T-helper 1 cell treated with Interleukin-12 subunit alpha and Interleukin-12 subunit beta and Interleukin-4 antibody, amounts not matched to agents 30 ng/mL and 1 ng/mL, for 36 hours (primary cell): ENCODE results near the gene RGS9. TPM values are rescaled to one million over a fixed set of nuclear protein-coding genes. Genes with fewer than 3 reads are reported as not detected.
"Not testable (repeated sequence)": the region's sequence is repeated elsewhere in the genome, so short reads cannot be mapped to it uniquely, and the experiment has no call there.

Source experiments
- intact Hi-C: fragments of 100-400 bp; cut with micrococcal nuclease; formaldehyde crosslinking; loops from one replicate; pipeline ENCODE4 v1.15.1; 2024
- total RNA-seq: library from RNA; stranded (reverse); gene quantifications from 2 replicates; pipeline ENCODE4 v1.2.3, GENCODE V29; 2022

Gene RGS9
- total RNA-seq, 1 donor from 2014 or later: 4.1 TPM

GRCh38 chr17:65198653-65199382, 61.6 kb downstream of the RGS9 start:
- intact Hi-C loops: loop anchor here (1.0 to 5.0 kb wide), 9 partner anchors 18 to 272 kb away; partner anchors contain the start of genes GNA13 and RGS9

DNA sequence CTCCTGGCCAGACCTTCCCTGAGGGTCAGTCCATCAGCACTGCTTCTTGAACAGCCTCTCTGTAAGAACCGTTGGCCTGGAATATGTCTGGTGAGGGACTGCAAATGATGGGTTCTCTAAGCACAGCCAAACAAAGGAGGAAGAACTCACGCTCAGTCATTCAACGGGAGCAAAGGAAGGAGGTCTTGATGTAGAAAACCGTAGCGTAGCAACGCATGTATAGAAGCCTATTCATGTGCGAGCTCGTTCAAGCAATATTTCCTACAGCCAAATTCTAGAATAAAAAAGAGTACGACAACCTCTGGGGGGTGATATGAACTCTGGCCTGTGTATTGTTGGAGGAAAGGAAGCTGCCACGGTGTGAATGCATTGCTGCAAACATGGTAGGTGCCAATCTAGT, 64.2 kb downstream of the RGS9 start:
- intact Hi-C loops: no loop called here

DNA sequence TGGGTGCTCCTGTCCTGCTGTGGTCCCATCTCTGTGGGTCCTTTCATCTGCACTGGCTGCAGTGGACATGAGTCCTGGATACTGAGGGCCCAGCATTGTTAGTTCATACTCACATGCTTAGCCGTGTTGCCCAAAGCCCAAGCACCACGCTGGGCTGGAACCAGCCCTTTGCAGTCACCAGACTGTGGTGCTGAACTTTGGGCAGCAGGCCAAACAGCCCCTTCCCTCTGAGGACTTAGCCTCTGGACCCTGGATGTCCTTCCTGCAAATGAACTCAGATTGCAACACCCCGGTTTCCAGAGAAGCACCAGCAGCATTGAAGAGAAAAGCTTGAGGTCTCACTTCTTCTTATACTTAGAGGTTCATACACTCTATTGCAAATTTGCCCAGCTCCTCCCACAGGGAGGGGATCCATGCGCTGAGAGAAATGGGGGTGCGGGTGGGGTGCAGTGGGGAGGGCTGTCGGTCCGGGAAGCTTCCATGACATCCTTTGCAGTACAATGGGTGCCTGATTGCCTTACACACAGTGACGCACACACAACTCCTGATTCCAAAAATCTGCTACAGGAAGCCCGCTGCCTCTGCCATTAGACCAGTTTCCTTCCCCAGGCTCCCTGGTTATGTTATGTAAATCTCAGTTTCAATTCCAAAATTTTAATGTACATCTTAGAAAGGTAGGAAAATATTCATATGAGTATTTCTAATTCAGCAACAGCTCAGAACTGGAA, 65.8 kb downstream of the RGS9 start:
- intact Hi-C loops: no loop called here

DNA sequence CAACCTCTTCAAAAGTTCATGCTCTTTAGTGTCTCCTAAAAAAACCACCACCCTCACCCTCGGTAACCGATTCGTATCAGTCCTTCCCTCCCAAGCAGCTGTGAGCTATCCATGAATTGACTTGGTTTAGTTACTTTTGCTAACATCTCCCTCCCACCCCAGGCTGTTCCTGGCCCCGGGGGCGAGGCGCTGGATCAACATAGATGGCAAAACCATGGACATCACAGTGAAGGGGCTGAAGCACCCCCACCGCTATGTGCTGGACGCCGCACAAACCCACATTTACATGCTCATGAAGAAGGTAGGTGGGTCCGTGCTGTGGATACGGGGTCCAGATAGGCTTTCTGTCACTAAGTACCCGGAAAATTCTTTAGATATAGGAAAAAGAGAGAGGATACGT, 66.8 kb downstream of the RGS9 start:
- intact Hi-C loops: no loop called here

DNA sequence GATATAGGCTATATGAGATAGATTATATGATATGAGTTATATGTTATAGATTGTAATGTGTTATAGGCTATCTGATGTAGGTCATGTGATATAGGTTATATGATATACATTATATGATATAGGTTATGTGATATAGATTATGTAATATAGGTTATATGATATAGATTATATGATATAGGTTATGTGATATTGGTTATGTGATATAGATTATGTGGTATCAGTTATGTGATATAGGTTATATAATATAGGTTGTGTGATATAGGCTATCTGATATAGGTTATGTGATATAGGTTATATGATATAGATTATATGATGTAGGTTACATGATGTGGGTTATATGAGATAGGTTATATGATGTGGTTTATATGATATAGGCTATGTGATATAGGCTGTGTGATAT, 68.5 kb downstream of the RGS9 start:
- intact Hi-C loops: no loop called here

DNA sequence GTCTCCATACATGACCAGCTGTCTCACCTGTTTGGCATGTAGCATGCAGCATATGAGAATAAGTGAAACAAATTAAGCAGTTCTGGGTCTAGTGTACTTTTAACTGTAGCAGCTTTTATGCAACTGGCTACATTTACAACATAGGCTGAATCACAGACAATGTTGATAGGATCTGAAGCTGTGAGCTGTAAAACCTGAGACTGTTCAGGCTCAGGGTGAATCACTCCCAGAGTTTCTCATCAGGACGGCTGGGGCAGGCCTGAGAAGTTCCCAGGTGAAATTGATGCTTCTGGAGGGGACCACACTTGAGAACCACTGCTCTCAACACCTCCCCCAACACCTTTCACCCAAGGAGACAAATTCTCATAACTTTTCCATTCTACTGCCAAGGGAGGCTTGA, 70.3 kb downstream of the RGS9 start:
- intact Hi-C loops: not testable (repeated sequence)

DNA sequence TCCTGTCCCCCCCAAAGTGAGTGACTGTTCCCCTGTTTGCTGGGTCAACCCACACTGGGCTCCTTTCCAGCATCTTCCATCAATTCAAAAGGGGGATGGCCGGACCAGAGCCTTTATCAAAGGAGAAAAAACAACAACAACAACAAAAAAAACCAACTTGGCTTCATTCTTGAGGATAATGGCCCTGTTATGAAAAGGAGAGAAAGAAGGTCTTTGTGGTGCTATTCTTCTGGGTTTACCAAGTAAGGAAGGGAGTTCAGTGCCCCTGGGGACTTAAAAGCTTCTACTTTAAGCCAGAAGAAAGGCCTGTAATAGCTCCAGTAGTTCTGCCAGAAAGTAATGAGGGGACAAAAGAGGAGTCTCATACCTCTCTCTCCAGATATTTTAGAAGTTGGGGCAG, 71.5 kb downstream of the RGS9 start:
- intact Hi-C loops: no loop called here

DNA sequence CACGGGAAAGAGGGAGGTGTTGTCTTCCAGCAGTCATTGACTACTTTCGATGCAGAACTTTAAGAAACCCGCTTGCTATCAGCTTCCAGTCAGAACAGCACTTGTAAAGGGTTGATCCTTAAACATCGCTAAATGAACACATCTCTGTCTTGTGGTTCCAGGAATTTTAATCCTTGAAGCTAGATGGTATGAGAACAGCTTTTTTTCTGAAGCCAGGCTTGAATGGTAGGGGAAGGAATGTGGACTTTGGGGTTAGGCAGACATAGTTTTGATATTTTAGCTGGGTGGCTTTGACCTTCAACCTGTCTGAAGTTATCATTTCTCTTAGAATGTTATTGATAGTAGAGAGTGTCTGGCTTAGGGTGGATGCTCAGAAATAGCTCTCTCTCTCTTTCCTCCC, 81.1 kb downstream of the RGS9 start:
- intact Hi-C loops: no loop called here

DNA sequence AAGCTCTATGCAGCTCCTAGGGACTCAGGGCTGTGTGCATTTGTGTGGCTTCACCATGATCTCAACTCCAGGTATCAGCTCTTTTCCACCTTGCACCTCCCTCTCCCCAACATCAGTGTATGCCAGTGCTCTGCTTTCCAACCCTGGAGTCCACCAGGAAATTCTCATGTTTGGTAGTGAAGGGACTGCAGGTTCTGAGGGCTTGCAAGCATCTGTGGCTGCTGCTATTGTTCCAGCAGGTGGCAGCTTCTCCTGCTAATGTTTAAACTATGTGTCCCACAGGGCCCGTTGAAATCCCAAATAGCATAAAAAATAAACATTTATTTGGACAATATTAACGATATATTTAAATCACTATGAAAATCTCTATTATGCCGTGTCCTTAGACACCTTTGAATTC, 82.0 kb downstream of the RGS9 start:
- intact Hi-C loops: no loop called here

GRCh38 chr17:65219707-65220106, 82.5 kb downstream of the RGS9 start:
- intact Hi-C loops: no loop called here

DNA sequence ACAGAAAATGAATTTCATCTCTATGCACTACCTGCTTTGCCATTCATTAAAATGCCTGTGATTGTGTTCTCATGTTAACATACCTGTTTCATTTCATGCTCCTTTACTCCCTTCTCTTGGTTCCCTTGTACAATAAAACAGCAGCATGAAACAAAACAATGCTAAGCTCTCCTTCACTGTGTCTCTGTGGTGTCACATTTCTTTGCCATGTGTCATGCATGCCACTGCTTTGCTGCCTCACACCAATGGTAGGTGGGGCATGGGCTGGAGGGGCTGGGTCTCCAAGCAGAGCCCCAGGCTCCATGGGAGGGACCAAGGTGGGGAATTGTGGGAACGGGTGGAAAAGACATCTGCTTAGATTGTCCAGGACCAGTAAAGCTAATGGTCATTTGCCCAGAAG, 83.6 kb downstream of the RGS9 start:
- intact Hi-C loops: no loop called here

GRCh38 chr17:65222214-65222738, 85.1 kb downstream of the RGS9 start:
- intact Hi-C loops: no loop called here

- intact Hi-C loops: no loop called here
These were observed 87.9 kb downstream of the RGS9 start for GRCh38 chr17:65225061-65225460.

DNA sequence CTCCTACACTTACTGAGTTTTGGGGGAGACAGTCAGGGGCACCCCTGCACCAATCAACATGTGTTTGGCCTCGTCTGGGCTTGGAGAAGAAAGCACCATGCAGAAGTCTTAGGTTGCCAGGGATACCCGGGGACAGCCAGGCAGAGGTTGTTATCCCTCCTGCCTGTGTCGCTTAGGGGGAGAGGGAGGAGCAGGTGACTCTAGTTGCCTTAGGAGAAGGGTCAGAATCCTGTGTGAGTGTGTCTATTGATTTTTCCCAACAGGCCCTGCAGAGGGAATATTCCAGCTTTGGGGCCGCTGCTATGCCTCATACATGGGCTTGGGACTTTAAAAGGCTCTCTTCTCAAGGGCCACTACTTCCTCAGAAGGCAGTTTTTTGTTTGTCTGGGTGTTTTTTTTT, 89.1 kb downstream of the RGS9 start:
- intact Hi-C loops: no loop called here

DNA sequence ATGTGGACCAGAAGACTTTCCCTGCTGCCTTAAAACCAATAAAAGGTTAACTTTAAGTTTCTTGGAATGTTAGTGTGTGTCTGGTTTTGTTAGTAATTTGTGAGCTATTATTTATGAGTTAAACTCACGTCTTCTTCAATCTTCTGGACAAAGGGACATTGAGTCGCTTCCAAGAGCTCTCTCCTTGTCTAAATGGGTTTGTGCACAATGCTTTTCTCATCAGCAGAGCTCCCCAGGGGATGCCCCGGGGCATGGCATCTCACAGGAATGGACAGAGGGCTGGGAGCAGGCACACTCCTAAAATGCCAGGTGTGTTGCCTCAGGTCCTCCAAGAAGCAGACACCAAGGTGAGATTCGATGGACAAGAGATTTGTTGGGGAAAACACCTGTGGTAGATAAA, 90.5 kb downstream of the RGS9 start:
- intact Hi-C loops: loop anchor here (2.0 kb wide), 1 partner anchor 37 kb away; no protein-coding TSS in a partner anchor

DNA sequence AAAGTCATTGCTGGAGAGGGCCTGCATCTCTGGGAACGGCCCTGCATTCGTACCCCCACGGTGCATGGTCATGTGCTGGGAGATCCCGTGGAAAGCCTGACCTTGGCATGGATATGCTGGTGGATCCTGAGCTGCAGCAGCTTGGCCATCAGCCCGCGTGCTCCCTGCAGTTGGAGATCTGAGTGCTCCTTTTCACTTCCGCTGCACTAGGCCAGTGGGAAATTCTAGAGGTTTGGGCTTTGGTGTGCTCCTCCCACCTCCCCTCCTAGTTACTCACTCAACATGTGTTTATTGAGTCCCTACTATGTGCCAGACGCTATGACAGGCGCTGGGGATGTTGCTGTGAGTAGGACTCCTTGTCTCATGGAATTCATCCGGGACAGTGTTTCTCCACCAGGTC, 91.1 kb downstream of the RGS9 start:
- intact Hi-C loops: loop anchor here (2.0 kb wide), 1 partner anchor 37 kb away; no protein-coding TSS in a partner anchor

DNA sequence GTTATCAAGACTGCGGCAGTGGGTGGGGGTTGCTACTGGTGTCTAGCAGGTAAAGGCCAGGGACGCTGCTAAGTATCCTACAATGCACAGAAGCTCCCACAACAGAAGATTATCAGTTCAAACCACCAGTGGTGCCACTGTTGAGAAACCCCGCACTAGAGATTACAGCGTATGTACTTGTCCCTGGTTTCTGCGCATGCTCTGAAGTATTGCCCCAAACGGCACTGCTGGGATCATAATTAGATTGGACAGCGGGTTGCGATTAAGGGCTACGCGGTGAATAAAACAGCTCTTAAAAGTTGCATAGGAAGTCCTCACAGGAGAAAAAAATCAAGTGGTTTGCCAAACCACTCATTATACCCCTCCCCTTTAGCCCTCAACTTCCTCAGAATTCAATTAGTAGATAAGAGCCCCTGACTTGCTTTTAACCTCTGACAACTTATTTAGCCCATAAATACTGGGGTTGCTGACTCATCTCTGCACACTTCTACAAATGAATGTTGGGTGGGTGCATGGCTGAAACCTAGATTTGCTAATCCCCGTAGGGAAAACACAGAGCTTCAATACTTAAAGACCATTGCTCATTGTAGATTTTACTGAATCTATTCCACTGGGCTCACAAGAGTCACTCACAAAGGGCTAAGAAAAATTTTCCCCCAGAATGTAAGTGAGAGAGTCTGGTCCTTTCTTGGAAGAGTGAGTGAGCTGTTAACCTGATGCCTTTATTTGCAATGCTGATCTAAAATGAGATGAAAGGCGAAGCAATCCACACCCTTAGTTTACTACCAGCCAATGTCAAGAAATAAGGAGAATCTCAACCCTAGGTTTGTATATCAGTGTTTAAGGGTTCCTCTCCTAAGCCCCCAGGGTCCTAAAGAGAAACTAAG, 91.8 kb downstream of the RGS9 start:
- intact Hi-C loops: loop anchor here (2.0 kb wide), 1 partner anchor 36 kb away; no protein-coding TSS in a partner anchor

GRCh38 chr17:65229621-65229995, 92.4 kb downstream of the RGS9 start:
- intact Hi-C loops: loop anchor here (2.0 kb wide), 1 partner anchor 35 kb away; no protein-coding TSS in a partner anchor

DNA sequence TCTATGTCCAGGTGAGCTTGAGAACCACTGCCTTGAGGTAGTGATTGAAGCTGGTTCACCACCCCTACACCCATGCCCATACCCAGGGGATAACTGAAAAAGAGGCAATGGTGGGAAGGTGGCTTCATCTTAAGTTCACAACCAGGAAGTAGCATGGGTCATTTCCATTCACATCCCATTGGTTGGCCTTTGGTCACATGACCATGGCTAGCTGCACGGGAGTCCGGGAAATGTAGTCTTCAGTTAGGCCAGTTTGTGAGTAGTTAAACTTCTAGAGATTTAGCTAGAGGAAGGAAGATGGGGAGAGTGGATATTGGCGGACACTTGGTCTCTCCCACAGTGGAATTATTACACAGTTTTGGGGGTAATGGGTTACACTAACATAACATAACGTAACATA, 92.9 kb downstream of the RGS9 start:
- intact Hi-C loops: no loop called here

DNA sequence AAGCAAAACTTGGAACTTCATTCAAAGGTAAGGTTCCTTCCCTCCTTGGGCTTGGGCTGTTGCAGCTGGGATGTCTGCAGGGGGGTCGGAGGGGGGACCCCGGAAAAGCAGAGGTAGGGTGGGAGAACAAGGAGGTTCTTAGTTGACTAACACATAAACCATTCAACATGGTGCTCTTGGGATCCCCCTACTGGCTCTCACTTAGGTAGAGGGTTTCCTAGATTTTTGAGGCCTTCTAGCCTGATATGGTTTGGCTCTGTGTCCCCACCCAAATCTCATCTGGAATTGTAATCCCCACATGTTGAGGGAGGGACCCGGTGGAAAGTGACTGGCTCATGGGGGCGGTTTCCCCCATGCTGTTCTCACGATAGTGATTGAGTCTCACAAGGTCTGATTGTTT, 93.9 kb downstream of the RGS9 start:
- intact Hi-C loops: loop anchor here (1.0 kb wide), 5 partner anchors 63 to 934 kb away; no protein-coding TSS in a partner anchor

GRCh38 chr17:65231662-65232335, 94.6 kb downstream of the RGS9 start:
- intact Hi-C loops: loop anchor here (1.0 kb wide), 5 partner anchors 63 to 934 kb away; no protein-coding TSS in a partner anchor
